Measurements from ENCODE around the gene LYRM4.
"Not testable (repeated sequence)": the region's sequence is repeated elsewhere in the genome, so short reads cannot be mapped to it uniquely, and the experiment has no call there.

LYRM4 gene

DNA sequence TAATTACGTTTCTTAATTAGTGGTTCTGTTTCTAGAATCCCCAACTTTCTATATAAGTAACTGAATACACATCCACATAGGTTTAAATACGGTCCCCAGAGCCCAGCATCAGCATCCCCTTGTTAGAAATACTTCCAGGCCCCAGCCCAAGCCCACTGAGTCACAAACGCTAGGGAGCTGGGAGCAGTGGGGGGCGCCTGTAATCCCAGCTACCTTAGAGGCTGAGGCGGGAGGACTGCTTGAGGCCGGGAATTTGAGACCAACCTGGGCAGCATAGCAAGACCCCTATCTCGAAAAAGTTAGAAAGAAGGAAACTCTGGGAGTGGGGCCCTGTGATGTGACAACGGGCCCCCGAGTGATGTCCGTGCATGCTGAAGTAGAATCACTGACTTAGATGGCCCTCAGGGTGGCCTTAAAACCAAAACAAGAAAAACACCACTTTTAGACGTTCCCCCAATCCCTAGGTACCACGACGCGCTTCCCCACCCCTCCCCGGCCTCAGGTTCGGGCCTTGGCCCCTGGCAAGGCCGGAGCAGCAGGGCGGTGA is 176.9 kb downstream of the LYRM4 start:
- no peak for DNase-seq

- no peak for DNase-seq
These were observed 177.5 kb downstream of the LYRM4 start for GRCh38 chr6:5083307-5083583.

DNA sequence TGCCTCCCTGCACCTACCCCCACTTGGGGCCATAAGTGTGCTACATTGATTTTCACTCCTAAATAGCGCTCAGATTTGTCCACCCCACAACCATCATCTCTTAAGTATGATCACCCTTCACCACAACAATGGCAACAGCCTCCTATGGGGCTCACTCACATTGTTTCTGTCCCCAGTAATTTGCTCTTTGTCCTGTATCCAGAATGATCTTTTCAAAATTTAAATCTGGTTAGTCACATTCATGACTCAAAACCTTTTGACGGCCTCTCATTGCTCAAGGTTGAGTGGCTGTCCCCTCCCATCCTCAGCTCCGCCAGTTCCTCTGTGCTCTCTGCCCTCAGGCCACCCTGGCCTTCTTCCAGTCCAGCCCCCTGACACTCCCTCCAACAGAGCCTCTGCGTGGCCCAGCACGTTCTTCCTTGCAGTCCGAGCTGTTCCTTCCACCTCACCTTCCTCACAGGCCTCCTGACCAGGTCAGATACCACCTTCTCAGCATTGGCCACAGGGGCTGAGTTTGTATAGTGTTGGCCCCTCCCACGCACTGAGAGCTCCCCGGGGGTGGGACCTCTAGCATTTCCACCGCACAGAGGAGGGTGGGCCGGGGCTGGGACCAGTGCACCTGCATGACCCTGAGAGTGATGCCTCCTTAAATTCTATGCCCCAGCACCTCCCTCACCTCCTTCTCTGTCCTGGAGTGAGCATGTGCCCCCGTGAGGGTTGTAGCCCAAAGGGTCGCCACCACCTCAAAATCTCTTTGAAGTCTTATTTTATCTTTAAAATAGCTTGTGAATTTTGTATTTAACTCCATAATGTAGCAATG is 178.1 kb downstream of the LYRM4 start:
- no peak for DNase-seq

DNA sequence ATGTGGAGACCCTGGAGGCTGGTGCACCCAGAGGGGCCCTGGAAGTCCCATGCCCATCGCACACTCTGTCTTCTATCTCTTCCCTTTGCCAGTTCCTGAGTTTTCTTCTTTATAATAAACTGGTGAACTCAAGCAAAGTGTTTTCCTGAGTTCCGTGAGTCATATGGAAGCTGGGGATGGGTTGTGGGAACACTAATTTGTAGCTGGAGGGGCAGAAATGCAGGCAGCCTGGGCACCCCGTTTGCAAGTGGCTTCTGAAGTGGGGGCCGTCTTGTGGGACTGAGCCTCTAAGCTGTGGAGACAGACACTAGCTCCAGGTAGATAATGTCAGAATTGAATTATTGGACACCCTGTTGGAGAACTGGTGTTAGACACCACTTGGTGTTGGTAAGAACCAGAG is 178.8 kb downstream of the LYRM4 start:
- DNase-seq = no peak

DNA sequence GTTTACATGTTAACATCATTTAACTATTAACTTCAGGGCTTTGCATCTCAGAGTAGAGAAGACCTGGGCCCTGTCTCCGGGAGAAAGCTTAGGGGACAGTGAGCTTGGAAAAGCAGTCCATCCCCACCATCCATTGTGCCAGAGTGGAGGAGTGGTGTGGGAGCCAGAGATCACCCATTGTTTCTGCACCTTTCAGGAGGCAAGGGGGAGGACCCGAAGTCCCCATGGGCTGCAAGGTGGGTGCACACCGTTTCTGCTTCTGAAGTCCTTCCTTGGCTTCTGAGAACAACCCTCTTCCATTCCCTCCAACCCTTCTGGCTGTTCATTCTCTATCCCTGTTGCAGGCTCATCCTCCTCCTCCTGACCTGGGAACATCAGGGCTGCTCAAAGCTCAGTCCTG is 179.6 kb downstream of the LYRM4 start:
- DNase-seq = no peak

- DNase-seq = no peak
These were observed 180.2 kb downstream of the LYRM4 start for GRCh38 chr6:5080574-5080973.

DNA sequence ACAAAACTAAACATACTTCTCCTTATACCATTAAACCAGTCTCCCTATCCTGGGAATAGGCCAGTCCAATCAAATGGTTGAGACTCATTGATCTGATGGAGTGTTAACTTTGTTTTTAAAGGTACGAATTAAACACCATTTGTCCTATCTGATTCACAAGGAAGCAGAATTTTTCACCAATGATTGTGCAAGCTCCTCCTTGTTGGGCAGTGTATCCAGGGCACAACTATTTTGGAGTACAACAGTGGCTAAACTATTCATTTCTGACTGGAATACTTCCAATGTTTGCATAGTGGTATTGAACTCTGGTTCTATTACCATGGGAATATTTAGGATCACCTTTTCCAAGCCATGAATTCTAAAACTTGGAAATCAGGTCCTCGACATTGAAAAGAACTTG is 181.1 kb downstream of the LYRM4 start:
- no peak for DNase-seq

- DNase-seq = no peak
These were observed 182.6 kb downstream of the LYRM4 start for GRCh38 chr6:5078121-5078669.

- DNase-seq = no peak
These were observed 183.8 kb downstream of the LYRM4 start for GRCh38 chr6:5076931-5077330.

DNA sequence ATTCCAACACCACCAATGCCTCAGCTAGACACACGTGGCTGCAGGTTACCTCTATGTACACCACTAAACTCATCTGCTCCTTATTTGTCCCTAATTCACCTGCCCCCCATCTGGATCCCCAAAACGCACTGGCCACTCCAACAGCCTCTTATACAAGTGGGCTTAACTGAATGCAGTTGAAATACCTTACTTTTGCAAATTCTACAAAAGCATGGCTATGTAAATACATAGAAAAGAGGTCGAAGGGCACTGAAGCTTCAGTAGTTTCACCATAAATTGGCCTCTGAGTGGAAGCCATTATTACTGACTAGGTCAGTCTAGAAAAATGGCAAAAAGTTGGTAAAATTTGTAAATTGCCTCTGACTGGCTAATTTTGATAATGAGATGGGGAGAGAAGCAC is 186.8 kb downstream of the LYRM4 start:
- no peak for DNase-seq

GRCh38 chr6:5072440-5072839 is 188.3 kb downstream of the LYRM4 start:
- DNase-seq = no peak

DNA sequence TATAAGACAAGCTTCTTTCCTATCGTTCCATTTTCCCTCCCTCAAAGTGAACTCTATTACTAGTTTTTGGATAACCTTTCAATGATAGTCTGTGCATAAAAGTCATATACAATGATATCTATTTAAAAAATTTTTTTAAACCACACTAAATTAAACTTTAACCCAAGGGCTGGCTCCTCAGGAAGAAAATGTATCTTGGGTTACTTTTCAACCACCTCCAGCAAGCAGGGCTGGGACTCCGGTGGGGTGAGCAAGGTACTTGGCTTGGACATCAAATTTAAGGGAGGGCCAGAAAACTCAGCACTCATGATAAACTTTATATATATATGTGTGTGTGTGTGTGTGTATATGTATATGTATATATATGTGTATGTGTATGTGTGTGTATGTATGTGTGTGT is 189.5 kb downstream of the LYRM4 start:
- DNase-seq = no peak

DNA sequence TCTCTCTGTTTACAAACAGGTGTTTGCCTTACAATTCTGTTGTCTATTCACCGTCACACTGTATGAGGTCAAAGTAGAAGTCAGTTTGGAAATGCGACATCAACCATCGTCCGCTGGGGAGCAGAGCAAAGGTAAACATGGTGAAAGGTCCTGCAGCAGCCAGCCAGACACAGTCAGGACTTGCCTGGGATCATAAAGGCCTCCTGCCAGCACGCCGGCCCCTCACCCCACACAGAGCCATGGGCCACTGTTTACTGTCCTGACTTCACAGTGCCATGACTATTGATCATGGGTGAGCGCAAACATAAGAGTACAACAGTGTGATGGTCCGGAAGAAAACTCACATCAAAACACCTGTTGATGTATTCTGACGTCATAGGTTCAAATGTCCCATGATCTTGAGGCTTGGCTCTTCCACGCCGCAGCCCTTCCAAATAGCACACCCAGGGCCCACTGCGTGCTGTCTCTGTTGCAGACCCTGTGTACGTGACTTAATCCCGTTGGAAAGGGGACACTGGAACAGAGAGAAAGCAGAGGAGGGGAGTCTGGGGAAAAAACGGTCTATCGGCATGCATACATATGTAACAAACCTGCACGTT is 192.5 kb downstream of the LYRM4 start:
- no peak for DNase-seq

DNA sequence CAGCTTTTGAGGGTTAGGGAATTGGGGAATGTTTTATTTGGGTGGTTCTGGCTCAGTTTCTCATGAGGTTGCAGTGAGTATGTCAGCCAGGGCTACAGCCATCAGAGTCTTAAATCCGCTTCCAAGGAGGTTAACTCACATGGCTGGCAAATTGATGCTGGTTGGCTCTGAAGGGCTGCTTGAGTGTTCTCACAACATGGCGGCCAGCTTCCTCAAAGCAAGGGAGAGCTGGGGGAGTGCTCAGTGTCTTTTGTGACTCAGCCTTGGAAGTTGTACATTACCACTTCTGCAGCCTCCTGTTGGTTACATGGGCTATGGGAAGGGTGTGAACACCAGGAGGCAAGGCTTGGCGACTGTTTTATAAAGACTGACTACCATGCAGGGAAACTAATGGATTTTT is 193.4 kb downstream of the LYRM4 start:
- DNase-seq = no peak

- DNase-seq = no peak
These were observed 194.2 kb downstream of the LYRM4 start for GRCh38 chr6:5066456-5067093.

DNA sequence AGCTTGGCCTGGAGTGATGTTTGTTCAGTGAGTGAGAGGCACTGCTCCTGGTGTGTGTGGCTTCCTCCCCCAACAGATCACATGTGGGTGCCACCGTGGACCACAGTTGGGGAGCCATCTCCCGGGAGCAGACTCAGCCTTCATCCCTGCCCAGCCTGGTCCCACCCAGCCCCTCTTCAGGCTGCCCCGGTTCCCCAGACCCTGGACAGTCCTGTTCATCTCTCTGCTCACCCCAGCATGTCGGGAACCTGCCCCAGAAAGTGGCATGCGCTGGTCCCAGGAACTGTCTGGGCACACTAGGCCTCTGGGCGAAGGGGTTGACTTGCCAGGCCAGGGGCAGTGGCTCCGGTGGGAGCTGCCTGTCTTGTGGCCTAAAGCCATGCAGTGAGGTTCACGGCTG is 197.1 kb downstream of the LYRM4 start:
- no peak for DNase-seq

GRCh38 chr6:5061152-5061551 is 199.6 kb downstream of the LYRM4 start:
- DNase-seq = no peak

DNA sequence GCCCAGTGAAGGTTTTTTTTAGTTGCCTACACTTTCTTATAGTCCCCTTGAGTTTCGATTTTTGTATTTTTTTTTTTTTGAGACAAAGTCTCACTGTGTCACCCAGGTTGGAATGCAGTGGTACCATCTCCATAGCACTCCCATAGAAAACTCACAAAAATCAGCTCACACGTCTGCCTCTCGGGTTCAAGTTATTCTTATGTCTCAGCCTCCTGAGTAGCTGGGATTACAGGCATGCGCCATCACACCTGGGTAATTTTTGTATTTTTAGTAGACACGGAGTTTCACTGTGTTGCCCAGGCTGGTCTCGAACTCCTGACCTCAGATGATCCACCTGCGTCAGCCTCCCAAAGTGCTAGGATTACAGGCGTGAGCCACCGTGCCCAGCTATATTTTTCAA is 200.3 kb downstream of the LYRM4 start:
- DNase-seq = not testable (repeated sequence)

DNA sequence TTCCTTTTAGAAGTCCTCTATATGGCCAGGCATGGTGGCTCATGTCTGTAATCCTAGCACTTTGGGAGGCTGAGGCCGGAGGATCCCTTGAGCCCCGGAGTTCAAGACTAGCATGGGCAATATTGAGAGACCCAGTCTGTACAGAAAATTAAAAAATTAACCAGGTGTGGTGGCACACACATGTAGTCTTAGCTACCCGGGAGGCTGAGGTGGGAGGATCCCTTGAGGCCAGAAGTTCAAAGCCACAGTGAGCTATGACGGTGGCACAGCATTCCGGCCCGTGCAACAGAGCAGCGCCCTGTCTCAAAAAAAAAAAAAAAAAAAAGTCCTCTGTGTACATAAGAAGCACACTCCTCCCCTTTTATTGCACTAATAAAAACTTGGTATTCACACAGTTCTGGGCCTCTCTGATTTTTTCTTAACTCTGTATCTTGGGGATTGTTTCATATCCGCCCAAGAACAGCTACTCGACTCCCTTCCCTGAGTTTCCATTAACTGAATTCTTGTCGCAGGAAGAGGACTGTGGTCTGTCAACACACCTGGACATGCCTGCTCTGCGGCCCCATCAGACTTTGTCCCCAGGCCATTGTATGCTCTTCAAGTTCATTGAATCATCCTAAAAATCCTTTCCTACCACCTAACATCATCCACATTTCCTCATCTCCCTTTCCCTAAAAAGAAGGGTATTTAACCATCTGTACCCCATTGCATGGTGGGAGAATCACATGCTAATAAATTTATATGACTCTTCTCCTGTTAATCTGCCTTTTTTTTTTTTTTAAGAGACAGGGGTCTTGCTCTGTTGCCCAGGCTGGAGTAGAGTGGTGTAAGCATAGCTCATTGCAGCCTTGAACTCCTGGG is 201.5 kb downstream of the LYRM4 start:
- DNase-seq = no peak

All from anterior cingulate cortex (tissue), 58 donors.